ENCODE data around the gene PIM3. TPM values are rescaled to one million over a fixed set of nuclear protein-coding genes. Genes with fewer than 3 reads are reported as not detected.

The PIM3 gene
- total RNA-seq, 6 experiments from 2014 or later: 14.8 to 18.8 (median 17.4) TPM

DNA sequence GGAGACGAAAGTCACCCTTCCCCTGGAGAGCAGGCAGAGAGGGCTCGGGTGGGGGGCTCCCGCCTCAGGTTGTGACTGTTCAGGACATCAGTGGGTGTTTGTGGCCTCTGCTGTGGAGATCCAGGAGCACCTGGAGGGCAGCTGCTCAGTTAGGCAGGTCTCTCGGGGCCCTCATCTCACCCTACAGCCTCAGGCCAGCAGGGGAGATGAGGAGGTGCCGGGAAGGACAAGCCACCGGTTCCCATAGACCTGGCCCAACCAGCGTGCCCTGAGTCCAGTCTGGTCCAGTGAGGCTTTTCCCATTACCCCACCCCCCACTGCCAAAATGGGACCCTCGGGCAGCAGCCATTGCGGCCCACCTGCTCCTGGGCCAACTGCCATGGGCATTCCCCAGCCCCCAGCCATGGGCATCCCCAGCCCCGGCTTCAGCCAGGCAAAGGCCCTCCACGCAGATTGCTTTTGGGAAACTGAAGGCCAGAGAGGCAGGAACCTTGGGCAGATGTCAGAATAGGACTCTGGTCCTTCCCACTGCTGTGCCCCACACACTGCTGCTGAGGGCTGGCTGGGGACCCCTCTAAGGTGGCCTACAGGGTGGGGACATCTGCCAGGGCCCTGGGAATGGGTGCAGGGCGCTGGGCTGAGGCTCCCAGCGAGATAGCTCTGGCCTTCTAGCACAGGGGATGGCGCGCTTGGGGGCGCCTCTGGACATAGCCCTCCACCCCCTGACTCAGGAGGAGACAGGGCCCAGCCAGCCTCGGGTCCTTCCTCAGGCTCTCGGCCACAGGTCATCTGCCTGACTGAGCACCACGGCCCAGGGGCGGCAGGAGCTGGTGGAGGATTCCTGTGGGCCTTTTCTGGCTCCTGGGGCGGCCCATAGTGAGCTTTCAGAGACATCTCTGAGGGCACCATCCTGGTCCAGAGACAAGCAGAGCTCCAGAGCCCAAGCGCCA, 4.8 kb downstream of the PIM3 start:
- H3K27me3 Mint-ChIP-seq (ENCODE audit: insufficient read depth): no peaks in the 10 kb centered on the region; the same call in none of the 2 replicates
- no peak overlapping the region for H3K4me3 Mint-ChIP-seq
- no peaks in the 10 kb centered on the region for H3K9me3 Mint-ChIP-seq
- peaks cover 20% of the 10 kb centered on the region for H3K4me1 Mint-ChIP-seq (ENCODE audit: low read depth)
- H3K27ac Mint-ChIP-seq: peak overlapping the region; percentile 26; the same call in 1 of the 2 replicates
- H3K36me3 Mint-ChIP-seq (ENCODE audit: low read depth): peaks cover 5% of the 10 kb centered on the region; the same call in 1 of the 2 replicates
- TF ChIP-seq CTCF (IDR thresholded peaks at IDR 0.05): no peak
- DNase-seq: no peak

DNA sequence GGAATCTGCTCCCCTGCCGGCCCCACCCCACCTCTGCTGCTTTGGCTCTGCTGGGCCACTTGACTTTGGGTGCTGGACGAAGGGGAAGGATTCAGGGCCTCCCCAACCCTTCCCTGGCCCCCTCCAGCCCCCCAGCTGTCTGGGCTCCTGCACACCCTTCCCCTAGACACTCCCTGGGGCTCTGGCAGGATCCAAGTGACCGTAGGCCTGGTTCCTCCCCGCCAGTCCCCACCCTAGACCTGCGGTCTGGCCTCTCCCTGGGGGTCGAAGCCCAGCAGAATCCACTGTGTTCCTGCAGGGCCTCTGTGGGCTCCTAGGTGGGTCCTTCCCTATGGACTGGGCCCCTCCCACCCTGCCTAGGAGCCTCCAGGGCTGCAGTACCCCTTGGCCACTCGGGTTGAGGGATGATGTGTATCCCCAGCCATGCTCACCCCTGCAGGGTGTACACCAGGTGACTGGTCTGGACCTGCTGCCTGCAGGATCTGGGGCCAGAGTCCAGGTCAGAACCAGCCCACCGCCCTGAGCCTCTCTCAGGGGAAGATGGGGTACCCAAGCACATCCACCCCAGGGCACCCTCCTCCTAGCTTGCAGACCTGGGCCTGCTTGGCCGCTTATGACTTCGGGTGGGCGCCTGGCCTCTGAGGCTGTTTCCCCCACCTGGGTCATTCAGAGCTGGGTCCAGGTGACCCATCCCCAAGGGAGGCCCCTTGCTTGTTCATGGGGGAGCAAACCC, 5.6 kb downstream of the PIM3 start:
- no peak for DNase-seq
- no peaks in the 10 kb centered on the region for H3K9me3 Mint-ChIP-seq
- no peak for TF ChIP-seq CTCF (IDR thresholded peaks at IDR 0.05)
- H3K4me1 Mint-ChIP-seq (ENCODE audit: low read depth): peaks cover 25% of the 10 kb centered on the region
- H3K27ac Mint-ChIP-seq: no peak overlapping the region
- H3K27me3 Mint-ChIP-seq (ENCODE audit: insufficient read depth): no peaks in the 10 kb centered on the region; the same call in none of the 2 replicates
- H3K36me3 Mint-ChIP-seq (ENCODE audit: low read depth): peaks cover 5% of the 10 kb centered on the region; the same call in 1 of the 2 replicates
- H3K4me3 Mint-ChIP-seq: no peak overlapping the region

DNA sequence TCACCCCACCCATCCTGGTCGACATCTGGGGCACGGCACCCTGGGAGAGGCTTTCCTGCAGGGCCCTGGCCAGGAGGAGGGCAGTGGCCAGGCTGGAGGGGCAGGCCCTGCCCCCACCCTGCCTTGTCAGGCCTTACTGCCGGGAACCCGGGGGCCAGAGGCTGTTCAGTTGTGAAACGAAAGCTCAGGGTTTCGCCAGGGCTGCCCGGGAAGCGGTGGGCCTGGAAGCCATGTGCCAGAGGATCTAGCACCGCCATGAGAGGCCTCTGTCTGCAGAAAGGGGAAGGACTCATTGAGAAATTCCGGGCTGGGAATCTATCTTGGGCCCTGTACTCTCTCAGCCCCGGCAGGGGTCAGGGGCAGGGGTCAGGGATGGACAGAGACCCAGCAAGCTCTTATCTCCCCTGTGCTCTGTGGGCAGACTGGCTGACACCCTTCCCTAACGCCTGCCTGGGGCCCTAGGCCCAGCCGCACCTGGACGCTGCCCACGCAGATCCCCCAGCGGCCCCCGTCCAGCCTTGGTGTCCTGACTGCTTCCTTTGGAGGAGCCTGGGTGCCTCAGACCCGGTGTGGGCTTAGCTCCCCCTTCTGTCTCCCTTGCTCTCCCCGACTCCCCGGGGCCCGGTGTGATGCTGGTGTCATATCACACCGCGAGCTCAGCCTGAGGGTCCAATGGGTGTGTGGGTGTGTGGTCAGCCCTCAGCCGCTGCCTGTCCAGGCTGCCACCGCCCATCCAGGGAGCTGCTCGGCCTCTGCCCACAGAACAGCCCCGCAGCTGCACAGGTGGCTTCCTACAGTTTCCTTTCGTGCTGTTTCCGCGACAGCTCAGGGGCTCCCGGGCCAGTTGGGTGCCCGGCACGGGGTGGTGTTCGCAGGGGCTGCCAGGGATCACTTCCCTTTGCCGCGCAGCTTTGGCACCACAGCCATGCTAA, 6.5 kb downstream of the PIM3 start:
- H3K36me3 Mint-ChIP-seq (ENCODE audit: low read depth): peaks cover 5% of the 10 kb centered on the region; the same call in 1 of the 2 replicates
- TF ChIP-seq CTCF (IDR thresholded peaks at IDR 0.05): no peak
- no peak for DNase-seq
- no peak overlapping the region for H3K4me3 Mint-ChIP-seq
- peaks cover 25% of the 10 kb centered on the region for H3K4me1 Mint-ChIP-seq (ENCODE audit: low read depth)
- H3K9me3 Mint-ChIP-seq: no peaks in the 10 kb centered on the region
- no peaks in the 10 kb centered on the region; the same call in none of the 2 replicates for H3K27me3 Mint-ChIP-seq (ENCODE audit: insufficient read depth)
- H3K27ac Mint-ChIP-seq: peak overlapping the region; percentile 52; the same call in 1 of the 2 replicates

DNA sequence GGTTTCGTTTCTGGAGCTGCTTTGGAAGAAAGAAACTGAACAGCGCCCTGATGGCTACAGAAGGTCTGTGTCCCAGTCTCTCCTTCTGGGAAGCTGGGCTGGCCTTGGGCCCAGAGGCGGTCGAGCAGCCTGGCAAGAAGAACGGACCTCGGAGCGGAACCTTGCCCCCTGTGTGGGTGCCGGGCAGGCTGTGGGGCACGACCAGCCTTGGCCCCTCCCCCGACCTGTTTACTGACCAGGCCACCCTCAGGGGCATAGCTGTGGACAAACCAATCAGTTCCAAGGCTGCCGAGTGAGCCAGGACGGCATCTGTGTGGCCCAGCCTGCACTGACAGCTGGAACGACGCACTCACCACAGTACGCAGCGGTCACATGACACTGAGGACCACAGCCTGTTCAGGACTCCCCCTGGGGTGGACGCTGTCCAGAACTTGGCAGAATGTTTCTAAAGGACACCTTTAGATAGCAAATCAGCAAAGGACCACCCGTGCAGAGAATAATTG, 7.2 kb downstream of the PIM3 start:
- DNase-seq: peak; percentile 21
- TF ChIP-seq CTCF (IDR thresholded peaks at IDR 0.05): no peak
- Mint-ChIP-seq H3K27me3 (ENCODE audit: insufficient read depth) (no peaks in the 10 kb centered on the region; the same call in none of the 2 replicates), H3K27ac (peak overlapping the region; percentile 52; the same call in 1 of the 2 replicates), H3K4me1 (ENCODE audit: low read depth) (peaks cover 25% of the 10 kb centered on the region), H3K9me3 (no peaks in the 10 kb centered on the region), H3K36me3 (ENCODE audit: low read depth) (peaks cover 5% of the 10 kb centered on the region; the same call in 1 of the 2 replicates), H3K4me3 (no peak overlapping the region)

Data from HFFc6 (cell line).